MM.1S (cell line): ENCODE data around the gene GAB1.
A peak's percentile ranks its signal among the peaks of the same experiment; 100 is the strongest.

Experiments used
- DNase-seq: peaks from one replicate; pipeline ENCODE4 v3.0.0-alpha.2; 2015
- H2AFZ ChIP-seq: fragments of 300-600 bp; sonication (generic); 2 replicates; pipeline ENCODE4 v1.6.0; 2016; ENCODE audit warnings: antibody characterized with exemption, low read length
- H3F3A ChIP-seq: fragments of 300-600 bp; sonication (generic); 2 replicates; pipeline ENCODE4 v1.6.1; 2016; ENCODE audit warnings: mild to moderate bottlenecking, antibody characterized with exemption, low read length, moderate library complexity, mixed read lengths; ENCODE audit not compliant: insufficient read depth
- H3K27ac ChIP-seq: fragments of 300-600 bp; sonication (generic); 2 replicates; pipeline ENCODE4 v1.5.1; 2016; ENCODE audit warnings: mild to moderate bottlenecking, low read length
- H3K27me3 ChIP-seq: fragments of 300-600 bp; sonication (generic); replicated peaks from 2 replicates; pipeline ENCODE4 v1.6.0; 2016; ENCODE audit warnings: low read length; ENCODE audit not compliant: insufficient read depth
- H3K36me3 ChIP-seq: fragments of 300-600 bp; sonication (generic); replicated peaks from 2 replicates; pipeline ENCODE4 v1.6.1; 2016; ENCODE audit warnings: mild to moderate bottlenecking, low read length, mixed read lengths; ENCODE audit not compliant: insufficient read depth
- H3K4me1 ChIP-seq: fragments of 300-600 bp; sonication (generic); 2 replicates; pipeline ENCODE4 v1.6.1; 2016; ENCODE audit warnings: low read length, mixed read lengths
- H3K4me2 ChIP-seq: fragments of 300-600 bp; sonication (generic); 2 replicates; pipeline ENCODE4 v1.6.0; 2016; ENCODE audit warnings: low read depth, low read length
- H3K4me3 ChIP-seq: fragments of 300-600 bp; sonication (generic); 2 replicates; pipeline ENCODE4 v1.5.1; 2016; ENCODE audit warnings: low read length, mixed read lengths
- H3K79me2 ChIP-seq: fragments of 300-600 bp; sonication (generic); 2 replicates; pipeline ENCODE4 v1.6.1; 2016; ENCODE audit warnings: mixed run types, low read length, mixed read lengths
- H3K9ac ChIP-seq: fragments of 300-600 bp; sonication (generic); 2 replicates; pipeline ENCODE4 v1.6.1; 2016; ENCODE audit warnings: low read length, mixed read lengths
- H3K9me2 ChIP-seq: fragments of 300-600 bp; sonication (generic); replicated peaks from 2 replicates; pipeline ENCODE4 v1.6.1; 2016; ENCODE audit warnings: mild to moderate bottlenecking, low read length, mixed read lengths; ENCODE audit not compliant: insufficient read depth
- H3K9me3 ChIP-seq: fragments of 300-600 bp; sonication (generic); replicated peaks from 2 replicates; pipeline ENCODE4 v1.6.1; 2016; ENCODE audit warnings: mild to moderate bottlenecking, low read length, mixed read lengths; ENCODE audit not compliant: insufficient read depth
- H4K20me1 ChIP-seq: fragments of 300-600 bp; sonication (generic); 2 replicates; pipeline ENCODE4 v1.6.1; 2016; ENCODE audit warnings: mild to moderate bottlenecking, low read length, moderate library complexity, mixed read lengths; ENCODE audit not compliant: insufficient read depth
- CTCF ChIP-seq: fragments of 300-600 bp; sonication (generic); IDR thresholded peaks from 2 replicates; pipeline ENCODE4 v1.5.1; 2016; ENCODE audit warnings: antibody characterized with exemption, low read length, mixed read lengths
- EZH2 ChIP-seq: fragments of 300-600 bp; sonication (generic); optimal IDR thresholded peaks from 2 replicates; pipeline ENCODE3; 2017; ENCODE audit warnings: low read depth, mild to moderate bottlenecking, antibody characterized with exemption, low read length, mixed read lengths
- EZH2phosphoT487 ChIP-seq: fragments of 300-600 bp; sonication (generic); IDR thresholded peaks from 2 replicates; pipeline ENCODE4 v1.6.1; 2018; ENCODE audit warnings: antibody characterized with exemption, low read length

Gene GAB1

GRCh38 chr4:143397335-143397734 lies 60.7 kb downstream of the GAB1 start:
- Histone ChIP-seq H3K4me3 (no peak overlapping the region), H3K9ac (no peak overlapping the region), H3K4me2 (no peak overlapping the region), H3K27me3 (no peaks in the 10 kb centered on the region), H3K4me1 (peaks cover 31% of the 10 kb centered on the region), H3K27ac (no peak overlapping the region), H3K9me3 (no peaks in the 10 kb centered on the region), H3K79me2 (peaks cover 100% of the 10 kb centered on the region), H4K20me1 (peaks cover 20% of the 10 kb centered on the region), H3K9me2 (no peaks in the 10 kb centered on the region), H2AFZ (no peak overlapping the region), H3K36me3 (no peaks in the 10 kb centered on the region), H3F3A (peaks cover 17% of the 10 kb centered on the region)
- DNase-seq = no peak
- no peak for TF ChIP-seq EZH2phosphoT487
- TF ChIP-seq EZH2 = no peak
- TF ChIP-seq CTCF = no peak

- Histone ChIP-seq H3K9ac (no peak overlapping the region), H2AFZ (no peak overlapping the region), H4K20me1 (peaks cover 15% of the 10 kb centered on the region), H3F3A (peaks cover 21% of the 10 kb centered on the region), H3K79me2 (peaks cover 100% of the 10 kb centered on the region), H3K36me3 (no peaks in the 10 kb centered on the region), H3K27me3 (no peaks in the 10 kb centered on the region), H3K9me2 (no peaks in the 10 kb centered on the region), H3K4me1 (peaks cover 30% of the 10 kb centered on the region), H3K9me3 (no peaks in the 10 kb centered on the region), H3K27ac (no peak overlapping the region), H3K4me3 (no peak overlapping the region), H3K4me2 (no peak overlapping the region)
- TF ChIP-seq CTCF (no peak), EZH2phosphoT487 (no peak), EZH2 (no peak)
- no peak for DNase-seq
Measured at GRCh38 chr4:143397887-143398286, 61.2 kb downstream of the GAB1 start.

- TF ChIP-seq CTCF (peak; percentile 70), EZH2 (no peak)
- Histone ChIP-seq H2AFZ (no peak overlapping the region), H3K9ac (no peak overlapping the region), H3K4me3 (no peak overlapping the region), H4K20me1 (peaks cover 9% of the 10 kb centered on the region), H3F3A (peaks cover 31% of the 10 kb centered on the region), H3K27ac (peak overlapping the region; percentile 6; the same call in 1 of the 2 replicates), H3K9me2 (no peaks in the 10 kb centered on the region), H3K36me3 (no peaks in the 10 kb centered on the region), H3K4me1 (peaks cover 36% of the 10 kb centered on the region), H3K79me2 (peaks cover 100% of the 10 kb centered on the region), H3K27me3 (no peaks in the 10 kb centered on the region), H3K4me2 (peak overlapping the region; percentile 8; the same call in 1 of the 2 replicates), H3K9me3 (no peaks in the 10 kb centered on the region)
- peak; percentile 48 for DNase-seq
Measured at GRCh38 chr4:143399113-143399949, 62.7 kb downstream of the GAB1 start.
